K562 (cell line): Measurements from ENCODE around the gene ZNF609. TPM values are rescaled to one million over a fixed set of nuclear protein-coding genes. Genes with fewer than 3 reads are reported as not detected.

Experiments
- ATAC-seq: fragments of 200-7000 bp; cut with Tn5 transposase; 3 replicates; pipeline ENCODE4 v1.9.1; 2020; ENCODE audit warnings: moderate library complexity
- BruUV-seq: library from RNA; stranded (reverse); fragments of 400-500 nt; replicated peaks from 2 replicates; lab custom pipeline; 2021; lab: Mats Ljungman, UMichigan
- CTCF ChIA-PET: fragments of 300-600 bp; formaldehyde crosslinking; extraction: SDS; loops from one replicate; lab custom pipeline; 2021; ENCODE audit warnings: low intra/inter-chr PET ratio; lab: Yijun Ruan, JAX
- POLR2A ChIA-PET: fragments of 300-600, 350-650 bp; sonication (Branson Sonifier 250); formaldehyde crosslinking; extraction: SDS; loops from one replicate; lab custom pipeline; 2021; ENCODE audit warnings: antibody characterized with exemption, inconsistent platforms; lab: Yijun Ruan, JAX
- DNase-seq, 4 experiments: peaks; one replicate each; pipeline versions ENCODE4 v3.0.0 to v3.0.0-alpha.2; 2011 to 2018; ENCODE audit warnings: low spot score in 3 of 4, mixed read lengths in 3 of 4; ENCODE audit errors: extremely low read depth in 1 of 4
- FAIRE-seq: peaks from 2 replicates; lab custom pipeline; 2011; peaks lifted over from hg19 to GRCh38; lab: Jason Lieb, UNC
- H2AFZ ChIP-seq: 2 replicates; pipeline ENCODE4 v1.6.0; 2011; ENCODE audit warnings: low read depth, low read length, control low read depth, inconsistent platforms
- H3K27ac ChIP-seq: fragments of 200-600 bp; 3 replicates; pipeline ENCODE4 v1.8.0; 2011; ENCODE audit warnings: low read depth, mild to moderate bottlenecking, control low read depth, inconsistent platforms, low read length, moderate library complexity, mixed read lengths; ENCODE audit errors: extremely low read depth
- H3K27me3 ChIP-seq, 2 experiments: fragments of 300-600 bp in 1 of 2; 2 replicates in 1 of 2; 3 replicates in 1 of 2; pipeline versions ENCODE4 v1.6.0 to v1.8.0; 2011; ENCODE audit warnings: inconsistent platforms in 2 of 2, low read length in 2 of 2, mild to moderate bottlenecking in 1 of 2, mixed read lengths in 1 of 2, moderate library complexity in 1 of 2; ENCODE audit not compliant: control insufficient read depth in 2 of 2, insufficient read depth in 2 of 2
- H3K36me3 ChIP-seq: fragments of 300-600 bp; 3 replicates; pipeline ENCODE4 v1.8.0; 2011; ENCODE audit warnings: mild to moderate bottlenecking, low read length, inconsistent platforms; ENCODE audit not compliant: control insufficient read depth, insufficient read depth
- H3K4me1 ChIP-seq, 2 experiments: fragments of 200-600 bp in 1 of 2; replicated peaks in 1 of 2; 2 replicates in 1 of 2; 3 replicates in 1 of 2; pipeline versions ENCODE4 v1.5.1 to v1.8.0; 2011; ENCODE audit warnings: inconsistent platforms in 2 of 2, low read length in 2 of 2, mild to moderate bottlenecking in 1 of 2, mixed read lengths in 1 of 2, moderate library complexity in 1 of 2; ENCODE audit not compliant: control insufficient read depth in 2 of 2, insufficient read depth in 2 of 2
- H3K4me2 ChIP-seq: 2 replicates; pipeline ENCODE4 v1.6.1; 2011; ENCODE audit warnings: low read length, control low read depth, inconsistent platforms, mixed read lengths; ENCODE audit not compliant: insufficient read depth
- H3K4me3 ChIP-seq: fragments of 200-600 bp; sonication (generic), shearing (Covaris generic); 2 replicates; pipeline ENCODE4 v1.5.1; 2016; ENCODE audit warnings: control low read depth, inconsistent platforms
- H3K79me2 ChIP-seq: fragments of 200-600 bp; 3 replicates; pipeline ENCODE4 v1.8.0; 2011; ENCODE audit warnings: low read length, inconsistent platforms; ENCODE audit not compliant: control insufficient read depth, insufficient read depth
- H3K9ac ChIP-seq, 2 experiments: 2 replicates each; pipeline versions ENCODE4 v1.6.0 to v1.6.1; 2011; ENCODE audit warnings: low read depth in 2 of 2, low read length in 2 of 2, control low read depth in 1 of 2, inconsistent platforms in 1 of 2, mild to moderate bottlenecking in 1 of 2, mixed read lengths in 1 of 2; ENCODE audit not compliant: insufficient read depth in 1 of 2
- H3K9me1 ChIP-seq: one replicate; pipeline ENCODE4 v1.6.0; 2011; ENCODE audit warnings: inconsistent platforms, mild to moderate bottlenecking, low read length, moderate library complexity; ENCODE audit not compliant: control insufficient read depth, insufficient read depth
- H3K9me3 ChIP-seq: replicated peaks from 2 replicates; pipeline ENCODE4 v1.5.1; 2011; ENCODE audit warnings: low read depth, low read length, inconsistent platforms; ENCODE audit not compliant: control insufficient read depth, insufficient read depth
- H4K20me1 ChIP-seq: replicated peaks from 2 replicates; pipeline ENCODE4 v1.6.1; 2011; ENCODE audit warnings: low read length, inconsistent platforms, mixed read lengths; ENCODE audit not compliant: control insufficient read depth, insufficient read depth
- ARID2 ChIP-seq: fragments of 450-650 bp; IDR thresholded peaks from 2 replicates; pipeline ENCODE4 v1.6.1; 2017; ENCODE audit warnings: antibody characterized with exemption, mild to moderate bottlenecking
- BACH1 ChIP-seq: fragments of 200-800 bp; sonication (Bioruptor generic); IDR thresholded peaks from 2 replicates; pipeline ENCODE4 v1.6.1; 2016; ENCODE audit warnings: missing genetic modification characterization, missing compliant biosample characterization
- BCL6 ChIP-seq: fragments of 250-450 bp; sonication (Bioruptor Pico); IDR thresholded peaks from 2 replicates; pipeline ENCODE4 v1.4.0; 2020
- CREBBP ChIP-seq: IDR thresholded peaks from one replicate; pipeline ENCODE4 v1.6.1; 2012; ENCODE audit warnings: low read depth, mild to moderate bottlenecking, control low read depth, inconsistent platforms, low read length
- DPF2 ChIP-seq: fragments of 450-650 bp; IDR thresholded peaks from 2 replicates; pipeline ENCODE4 v1.6.1; 2016
- GABPB2 ChIP-seq: fragments of 250-450 bp; sonication (Bioruptor Pico); conservative IDR thresholded peaks from 2 replicates; pipeline ENCODE4 v1.5.1; 2021; ENCODE audit warnings: mild to moderate bottlenecking
- JUNB ChIP-seq: fragments of 450-650 bp; formaldehyde crosslinking; conservative IDR thresholded peaks from 2 replicates; pipeline ENCODE4 v1.4.0; 2020; ENCODE audit warnings: mild to moderate bottlenecking
- MCM2 ChIP-seq: fragments of 450-650 bp; IDR thresholded peaks from 2 replicates; pipeline ENCODE4 v1.6.1; 2017; ENCODE audit warnings: low read depth, mild to moderate bottlenecking
- MCM3 ChIP-seq: fragments of 450-650 bp; IDR thresholded peaks from 2 replicates; pipeline ENCODE4 v1.6.1; 2016
- MTA1 ChIP-seq: fragments of 450-650 bp; IDR thresholded peaks from 2 replicates; pipeline ENCODE4 v1.6.1; 2017; ENCODE audit warnings: borderline replicate concordance
- MXI1 ChIP-seq: IDR thresholded peaks from 2 replicates; pipeline ENCODE4 v1.6.1; 2011; ENCODE audit warnings: low read depth, mild to moderate bottlenecking, improper control_type of control experiment, low read length
- NR1H2 ChIP-seq: sonication (generic); formaldehyde crosslinking; IDR thresholded peaks from 2 replicates; pipeline ENCODE4 v1.4.0; 2020; ENCODE audit warnings: mild to moderate bottlenecking, missing genetic modification reagents
- RBBP5 ChIP-seq: fragments of 200-600 bp; sonication (generic); IDR thresholded peaks from 2 replicates; pipeline ENCODE4 v1.6.1; 2012; ENCODE audit warnings: borderline replicate concordance, mild to moderate bottlenecking, low read length, control low read depth, inconsistent platforms; ENCODE audit not compliant: insufficient read depth, poor library complexity, severe bottlenecking
- SPI1 ChIP-seq: IDR thresholded peaks from 2 replicates; pipeline ENCODE4 v1.6.1; 2011; ENCODE audit warnings: low read depth, low read length, control low read depth, borderline replicate concordance
- ZNF707 ChIP-seq: fragments of 250-450 bp; sonication (Bioruptor Pico); conservative IDR thresholded peaks from 2 replicates; pipeline ENCODE4 v1.8.0; 2022; ENCODE audit warnings: inconsistent platforms, mild to moderate bottlenecking, moderate library complexity
- ZNF75A ChIP-seq: fragments of 450-650 bp; formaldehyde crosslinking; IDR thresholded peaks from 2 replicates; pipeline ENCODE4 v1.4.0; 2020; ENCODE audit warnings: mild to moderate bottlenecking
- WGBS: fragments of 100-300 bp; shearing (Covaris generic); methylation state at CpG from one replicate; pipeline ENCODE4 v1.1.6; 2016; ENCODE audit warnings: low coverage, mixed read lengths; ENCODE audit not compliant: insufficient coverage; ENCODE audit errors: missing lambda C conversion rate; 5-methylcytosine and 5-hydroxymethylcytosine counted together
- in situ Hi-C: fragments of 300-500 bp; cut with MboI; formaldehyde crosslinking; loops from 4 replicates; pipeline ENCODE4 v1.15.0; 2018; ENCODE audit warnings: inconsistent platforms, mixed read lengths
- intact Hi-C: fragments of 100-400 bp; cut with micrococcal nuclease; formaldehyde crosslinking; loops from 2 replicates; pipeline ENCODE4 v1.14.2; 2022
- polyA plus RNA-seq, 8 experiments: library from polyadenylated mRNA; depleted of rRNA in 4 of 8; stranded (reverse) in 5 of 8; unstranded in 3 of 8; fragments of >200 nt; fragmentation: Nextera tagmentation in 2 of 8; fragmentation: Illumina TruSeq in 1 of 8; extraction: Ambion mirVana in 2 of 8; extraction: Trizol in 1 of 8; gene quantifications; 2 replicates each; pipeline versions ENCODE4 v1.2.1 to v1.2.3, GENCODE V29; 2011 to 2014; ENCODE audit warnings: inconsistent platforms in 1 of 8, missing spikeins in 1 of 8
- total RNA-seq, 7 experiments: library from RNA; depleted of rRNA in 6 of 7; stranded (reverse); fragments of >200 nt in 6 of 7; fragmentation: Illumina TruSeq in 2 of 7; extraction: Trizol in 2 of 7; gene quantifications; 2 replicates each; pipeline versions ENCODE4 v1.2.1 to v1.2.3, GENCODE V29; 2011 to 2021; ENCODE audit warnings: low replicate concordance in 1 of 7
- TF ChIP-seq, protein P1 (sequence below): fragments of 450-650 bp; IDR thresholded peaks from 2 replicates; pipeline ENCODE4 v1.7.0; 2016; ENCODE audit warnings: borderline replicate concordance
- TF ChIP-seq, protein P2 (sequence below): fragments of 250-450 bp; sonication (Bioruptor Pico); IDR thresholded peaks from 2 replicates; pipeline ENCODE4 v1.5.0; 2021
- TF ChIP-seq, protein P3 (sequence below): sonication (generic); formaldehyde crosslinking; IDR thresholded peaks from 2 replicates; pipeline ENCODE4 v1.8.0; 2022; ENCODE audit warnings: mild to moderate bottlenecking, missing genetic modification reagents, borderline replicate concordance
- TF ChIP-seq, protein P4 (sequence below): sonication (generic); formaldehyde crosslinking; IDR thresholded peaks from 2 replicates; pipeline ENCODE4 v1.8.1; 2022; ENCODE audit warnings: missing genetic modification reagents

The ZNF609 gene
- total and polyA plus RNA-seq, 9 of the 15 experiments (the other 6 are each of a cell fraction or from before 2014, with no cell fraction given) = 3.0 to 38.7 (median 17.8) TPM

DNA sequence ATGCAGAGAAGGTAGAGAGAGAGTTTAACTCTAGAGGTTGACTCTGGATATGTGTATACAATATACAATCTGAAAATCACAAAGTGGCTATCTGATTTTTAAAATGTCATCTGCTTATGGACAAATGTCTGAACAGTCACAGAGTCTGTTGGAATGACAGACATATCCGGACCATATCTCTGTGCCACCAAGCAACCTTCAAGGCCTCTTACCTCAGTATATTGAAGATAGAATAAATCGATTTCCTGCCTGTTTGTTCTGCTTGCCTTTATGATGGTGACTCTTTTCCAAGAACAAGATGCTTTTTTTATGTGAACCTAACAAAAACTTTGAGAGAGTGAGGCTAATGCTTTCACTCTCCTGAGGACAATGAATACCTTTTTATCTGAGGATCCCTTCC is 163.9 kb downstream of the ZNF609 start:
- Histone ChIP-seq H3K27ac (no peak overlapping the region), H3K4me2 (no peak overlapping the region)
- in situ Hi-C loops = no loop called here
- CTCF ChIA-PET = no interaction called here
- no peak for FAIRE-seq
- TF ChIP-seq DPF2 (no peak), BCL6 (no peak), NR1H2 (CRISPR knock-in tag) (no peak), ZNF75A (CRISPR knock-in tag) (no peak), MCM2 (no peak), MTA1 (no peak), BACH1 (tag) (no peak), GABPB2 (CRISPR knock-in tag) (no peak), CREBBP (no peak), MCM3 (no peak), RBBP5 (no peak), ARID2 (no peak), MXI1 (no peak), SPI1 (no peak), ZNF707 (CRISPR knock-in tag) (no peak), JUNB (CRISPR knock-in tag) (no peak)
- TF ChIP-seq, protein P1, sequence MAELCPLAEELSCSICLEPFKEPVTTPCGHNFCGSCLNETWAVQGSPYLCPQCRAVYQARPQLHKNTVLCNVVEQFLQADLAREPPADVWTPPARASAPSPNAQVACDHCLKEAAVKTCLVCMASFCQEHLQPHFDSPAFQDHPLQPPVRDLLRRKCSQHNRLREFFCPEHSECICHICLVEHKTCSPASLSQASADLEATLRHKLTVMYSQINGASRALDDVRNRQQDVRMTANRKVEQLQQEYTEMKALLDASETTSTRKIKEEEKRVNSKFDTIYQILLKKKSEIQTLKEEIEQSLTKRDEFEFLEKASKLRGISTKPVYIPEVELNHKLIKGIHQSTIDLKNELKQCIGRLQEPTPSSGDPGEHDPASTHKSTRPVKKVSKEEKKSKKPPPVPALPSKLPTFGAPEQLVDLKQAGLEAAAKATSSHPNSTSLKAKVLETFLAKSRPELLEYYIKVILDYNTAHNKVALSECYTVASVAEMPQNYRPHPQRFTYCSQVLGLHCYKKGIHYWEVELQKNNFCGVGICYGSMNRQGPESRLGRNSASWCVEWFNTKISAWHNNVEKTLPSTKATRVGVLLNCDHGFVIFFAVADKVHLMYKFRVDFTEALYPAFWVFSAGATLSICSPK = no peak
- TF ChIP-seq, protein P2, sequence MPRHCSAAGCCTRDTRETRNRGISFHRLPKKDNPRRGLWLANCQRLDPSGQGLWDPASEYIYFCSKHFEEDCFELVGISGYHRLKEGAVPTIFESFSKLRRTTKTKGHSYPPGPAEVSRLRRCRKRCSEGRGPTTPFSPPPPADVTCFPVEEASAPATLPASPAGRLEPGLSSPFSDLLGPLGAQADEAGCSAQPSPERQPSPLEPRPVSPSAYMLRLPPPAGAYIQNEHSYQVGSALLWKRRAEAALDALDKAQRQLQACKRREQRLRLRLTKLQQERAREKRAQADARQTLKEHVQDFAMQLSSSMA (CRISPR knock-in tag) = no peak
- TF ChIP-seq, protein P3, sequence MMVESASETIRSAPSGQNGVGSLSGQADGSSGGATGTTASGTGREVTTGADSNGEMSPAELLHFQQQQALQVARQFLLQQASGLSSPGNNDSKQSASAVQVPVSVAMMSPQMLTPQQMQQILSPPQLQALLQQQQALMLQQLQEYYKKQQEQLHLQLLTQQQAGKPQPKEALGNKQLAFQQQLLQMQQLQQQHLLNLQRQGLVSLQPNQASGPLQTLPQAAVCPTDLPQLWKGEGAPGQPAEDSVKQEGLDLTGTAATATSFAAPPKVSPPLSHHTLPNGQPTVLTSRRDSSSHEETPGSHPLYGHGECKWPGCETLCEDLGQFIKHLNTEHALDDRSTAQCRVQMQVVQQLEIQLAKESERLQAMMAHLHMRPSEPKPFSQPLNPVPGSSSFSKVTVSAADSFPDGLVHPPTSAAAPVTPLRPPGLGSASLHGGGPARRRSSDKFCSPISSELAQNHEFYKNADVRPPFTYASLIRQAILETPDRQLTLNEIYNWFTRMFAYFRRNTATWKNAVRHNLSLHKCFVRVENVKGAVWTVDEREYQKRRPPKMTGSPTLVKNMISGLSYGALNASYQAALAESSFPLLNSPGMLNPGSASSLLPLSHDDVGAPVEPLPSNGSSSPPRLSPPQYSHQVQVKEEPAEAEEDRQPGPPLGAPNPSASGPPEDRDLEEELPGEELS (CRISPR knock-in tag) = no peak
- TF ChIP-seq, protein P4, sequence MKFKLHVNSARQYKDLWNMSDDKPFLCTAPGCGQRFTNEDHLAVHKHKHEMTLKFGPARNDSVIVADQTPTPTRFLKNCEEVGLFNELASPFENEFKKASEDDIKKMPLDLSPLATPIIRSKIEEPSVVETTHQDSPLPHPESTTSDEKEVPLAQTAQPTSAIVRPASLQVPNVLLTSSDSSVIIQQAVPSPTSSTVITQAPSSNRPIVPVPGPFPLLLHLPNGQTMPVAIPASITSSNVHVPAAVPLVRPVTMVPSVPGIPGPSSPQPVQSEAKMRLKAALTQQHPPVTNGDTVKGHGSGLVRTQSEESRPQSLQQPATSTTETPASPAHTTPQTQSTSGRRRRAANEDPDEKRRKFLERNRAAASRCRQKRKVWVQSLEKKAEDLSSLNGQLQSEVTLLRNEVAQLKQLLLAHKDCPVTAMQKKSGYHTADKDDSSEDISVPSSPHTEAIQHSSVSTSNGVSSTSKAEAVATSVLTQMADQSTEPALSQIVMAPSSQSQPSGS (CRISPR knock-in tag) = no peak
- TF ChIP-seq, all 486 proteins: peak for 0
- POLR2A ChIA-PET = no interaction called here
- H4K20me1 ChIP-seq = peaks cover 10% of the 10 kb centered on the region; the same call in 1 of the 2 replicates
- H2AFZ ChIP-seq = no peak overlapping the region
- no peak for ATAC-seq
- WGBS = 63% methylated on average over 2 of the region's 2 CpGs
- H3K27me3 ChIP-seq = no peaks in the 10 kb centered on the region
- H3K36me3 ChIP-seq = peaks cover 36% of the 10 kb centered on the region
- BruUV-seq = no TSS peak
- no peak overlapping the region for H3K9ac ChIP-seq
- no peaks in the 10 kb centered on the region for H3K9me1 ChIP-seq
- intact Hi-C loops = no loop called here
- peaks cover 57% of the 10 kb centered on the region for H3K79me2 ChIP-seq
- H3K4me1 ChIP-seq = peaks cover 3 to 29% of the 10 kb centered on the region in 2 experiments; a peak in 4 of 5 replicates
- no peak for DNase-seq
- H3K4me3 ChIP-seq = no peak overlapping the region
- no peaks in the 10 kb centered on the region for H3K9me3 ChIP-seq
